GM18508 (cell line): ENCODE results near the gene ADAMTS13.

Experiments
- ATAC-seq: cut with Tn5 transposase; IDR thresholded peaks from one replicate; pipeline ENCODE4 v1.9.1; 2021; ENCODE audit warnings: moderate number of reproducible peaks; ENCODE audit not compliant: insufficient read depth, unreplicated experiment

ADAMTS13 gene

DNA sequence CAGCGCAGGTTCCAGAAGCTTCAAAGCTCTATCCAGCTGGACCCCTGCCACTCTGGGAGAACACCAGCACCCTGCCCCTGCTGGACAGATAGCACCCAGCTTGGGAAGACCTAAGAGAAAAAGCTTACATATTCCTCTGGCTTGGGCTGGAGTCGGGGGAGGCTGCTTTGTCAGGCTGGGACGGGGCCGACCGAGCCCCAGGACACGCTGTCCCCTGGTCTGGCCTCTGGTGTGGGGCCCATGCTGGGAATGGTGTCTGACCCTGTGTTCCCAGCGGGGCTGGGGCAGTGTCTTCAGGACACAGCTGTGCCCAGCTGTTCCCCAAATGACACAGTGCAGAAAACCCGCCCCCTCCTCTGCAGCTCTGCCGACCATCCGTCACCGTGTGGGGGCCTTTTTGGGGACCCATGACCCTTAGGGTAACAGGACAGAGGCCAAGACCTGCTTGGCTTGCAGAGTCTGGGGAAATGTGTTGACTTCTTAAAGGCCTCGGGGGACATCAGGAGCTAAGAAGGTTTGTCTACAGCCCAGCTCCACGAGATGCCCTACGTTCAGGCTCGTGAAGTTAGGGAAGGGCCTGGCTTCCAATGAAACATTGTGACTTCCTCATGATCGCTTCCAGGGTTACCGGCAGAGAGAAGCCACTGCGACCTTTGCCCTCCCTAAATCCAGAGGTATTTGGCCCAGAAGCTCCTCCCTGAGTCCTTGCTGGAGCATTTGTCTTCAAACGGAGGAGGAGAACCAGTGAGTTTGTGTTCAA is 77.1 kb downstream of the ADAMTS13 start:
- ATAC-seq = no peak

DNA sequence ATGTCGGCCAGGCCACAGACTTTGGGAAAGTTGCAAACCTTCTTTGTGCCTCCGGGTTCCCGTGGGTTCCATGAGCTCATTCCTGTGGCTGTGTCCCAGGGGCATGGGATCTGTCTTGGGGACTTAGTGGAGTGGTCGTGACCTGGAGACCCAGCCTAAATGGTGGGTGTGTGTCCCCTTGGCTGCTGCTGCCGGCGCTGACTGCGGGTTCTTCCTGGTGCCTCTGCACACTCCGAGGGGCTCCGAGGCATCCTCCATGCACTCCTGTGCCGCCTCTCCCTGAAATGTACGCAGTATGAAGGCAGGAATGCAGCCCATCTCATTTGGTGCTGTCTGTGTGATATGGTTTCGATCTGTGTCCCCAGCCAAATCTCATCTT is 77.7 kb downstream of the ADAMTS13 start:
- no peak for ATAC-seq

- ATAC-seq = no peak
Observed at GRCh38 chr9:133502112-133502511, 79.9 kb downstream of the ADAMTS13 start.

- ATAC-seq = no peak
Observed at GRCh38 chr9:133505186-133505830, 83.1 kb downstream of the ADAMTS13 start.

- ATAC-seq = no peak
Observed at GRCh38 chr9:133505901-133506652, 83.9 kb downstream of the ADAMTS13 start.

- ATAC-seq = no peak
Observed at GRCh38 chr9:133506653-133507038, 84.5 kb downstream of the ADAMTS13 start.

DNA sequence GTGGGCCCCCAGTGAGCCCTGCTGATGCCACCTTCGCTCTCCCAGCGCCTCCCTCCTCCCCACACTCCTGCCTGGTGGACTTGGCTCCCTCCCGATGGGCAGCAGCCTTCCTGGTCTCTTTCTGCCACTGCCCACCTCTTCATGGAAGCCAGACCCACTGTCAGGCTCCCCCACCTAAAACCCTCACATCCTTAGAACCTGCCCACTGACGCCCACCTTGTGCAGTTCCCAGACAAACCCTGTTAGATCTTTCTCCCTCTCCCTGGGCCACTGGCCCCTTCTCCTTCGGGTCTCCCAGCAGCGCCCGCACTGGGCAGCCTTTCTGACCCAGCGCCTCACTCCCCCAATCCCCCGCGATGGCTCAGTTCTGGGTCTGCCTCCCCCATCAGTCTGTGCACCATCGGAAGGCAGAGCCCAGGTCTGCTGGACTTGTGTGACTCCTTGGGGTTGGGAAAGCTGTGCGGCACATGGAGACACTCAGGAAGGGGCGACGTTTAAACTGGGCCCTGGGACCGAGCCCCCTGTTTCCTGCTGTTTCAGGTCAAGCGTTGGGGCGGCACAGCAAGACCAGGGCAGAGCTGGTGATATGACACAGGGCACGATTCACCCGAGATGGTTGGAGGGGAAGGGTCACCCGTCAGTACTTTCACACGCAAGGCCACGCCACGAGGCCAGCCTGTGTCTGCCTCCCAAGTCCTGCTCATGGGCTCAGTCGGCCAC is 85.2 kb downstream of the ADAMTS13 start:
- ATAC-seq = no peak

DNA sequence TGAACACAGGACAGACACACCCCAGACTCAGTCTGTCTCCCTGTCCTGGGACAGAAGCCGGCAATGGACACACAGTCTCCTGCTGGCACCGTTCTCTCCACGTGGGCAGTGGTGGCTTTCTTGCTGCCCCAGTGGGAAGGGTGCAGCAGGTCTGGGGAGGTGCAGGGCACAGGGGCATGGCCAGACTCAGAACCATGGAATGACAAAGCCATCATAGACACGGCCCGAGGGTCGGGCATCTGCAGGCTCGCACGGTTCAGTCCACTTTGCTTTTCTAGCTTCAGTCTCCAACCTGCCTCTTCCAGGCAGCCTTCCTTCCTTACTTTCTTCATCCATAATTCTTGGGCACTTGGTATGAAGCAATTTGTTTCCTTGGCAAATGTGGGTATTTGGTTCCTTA is 85.9 kb downstream of the ADAMTS13 start:
- no peak for ATAC-seq
